ENCODE measurements around the gene BCAS1. TPM values are rescaled to one million over a fixed set of nuclear protein-coding genes. Genes with fewer than 3 reads are reported as not detected.

The BCAS1 gene
- total RNA-seq, 1 experiment from 2014 or later, result 3.1 TPM

DNA sequence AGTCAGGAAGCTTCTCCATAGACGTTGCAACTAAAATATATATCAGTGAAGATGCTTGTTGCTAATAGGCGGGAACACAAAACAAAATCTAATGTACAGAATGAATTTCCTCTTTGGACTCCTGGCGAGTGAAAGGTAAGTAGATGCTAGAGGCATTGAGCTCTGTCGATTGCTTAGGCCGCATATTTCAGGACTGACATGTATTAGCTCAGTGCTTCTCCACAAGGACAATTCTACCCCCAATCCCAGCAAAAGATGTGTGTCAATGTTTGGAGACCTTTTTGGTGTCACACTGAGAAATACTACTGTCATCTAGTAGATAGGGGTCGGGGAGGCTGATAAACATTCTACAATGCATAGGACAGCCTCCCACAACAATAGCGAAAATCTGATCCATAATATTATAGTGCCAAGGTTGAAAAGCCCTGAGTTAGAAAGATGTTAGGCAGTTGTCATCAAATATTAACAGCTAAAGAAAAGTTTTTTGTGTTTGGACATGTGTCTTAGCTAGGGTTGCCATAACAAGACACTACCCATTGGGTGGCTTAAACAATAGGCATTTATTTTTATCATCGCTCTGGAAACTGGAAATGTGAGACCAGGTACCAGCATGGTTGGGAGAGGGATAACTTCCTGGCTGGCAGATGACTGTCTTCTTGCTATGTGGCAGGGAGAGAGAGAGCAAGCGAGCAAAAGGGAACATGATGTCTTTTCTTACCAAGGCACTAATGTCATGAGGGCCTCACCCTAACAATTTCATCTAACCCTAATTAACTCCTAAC lies 48.0 kb upstream of the BCAS1 start:
- intact Hi-C loops (cut with micrococcal nuclease; ENCODE audit: unreplicated experiment) (no loop called here), in situ Hi-C loops (cut with HindIII; ENCODE audit: low pct_unique_long_range_greater_than_20kb, low sequenced_read_pairs) (no loop called here)
- Histone ChIP-seq H3K4me1 (ENCODE audit: control insufficient read depth, insufficient read depth, low read length) (0 out of 2 replicates have a peak, but pooled peaks cover 2% of the 10 kb centered on the region), H3K27ac (ENCODE audit: low read length) (no peak overlapping the region), H3K27me3 (ENCODE audit: control insufficient read depth, insufficient read depth, low read length) (no peaks in the 10 kb centered on the region), H3K9me3 (ENCODE audit: control insufficient read depth, insufficient read depth, low read depth, low read length) (no peaks in the 10 kb centered on the region), H3K4me3 (ENCODE audit: low read depth in 2 of 2, low read length in 2 of 2) (no peak overlapping the region), H3K36me3 (ENCODE audit: control insufficient read depth, insufficient read depth, low read length) (no peaks in the 10 kb centered on the region)
- DNase-seq (ENCODE audit: low read depth, low spot score), result no peak
- BruUV-seq (replicated peaks), result no TSS peak
- ChIA-PET POLR2A (no interaction called here), CTCF (no interaction called here)
- no peak for TF ChIP-seq TCF7L2 (IDR thresholded peaks at IDR 0.05; ENCODE audit: low read depth, low read length)
- no peak for TF ChIP-seq CTCF (IDR thresholded peaks at IDR 0.05)
- TF ChIP-seq, protein P1, sequence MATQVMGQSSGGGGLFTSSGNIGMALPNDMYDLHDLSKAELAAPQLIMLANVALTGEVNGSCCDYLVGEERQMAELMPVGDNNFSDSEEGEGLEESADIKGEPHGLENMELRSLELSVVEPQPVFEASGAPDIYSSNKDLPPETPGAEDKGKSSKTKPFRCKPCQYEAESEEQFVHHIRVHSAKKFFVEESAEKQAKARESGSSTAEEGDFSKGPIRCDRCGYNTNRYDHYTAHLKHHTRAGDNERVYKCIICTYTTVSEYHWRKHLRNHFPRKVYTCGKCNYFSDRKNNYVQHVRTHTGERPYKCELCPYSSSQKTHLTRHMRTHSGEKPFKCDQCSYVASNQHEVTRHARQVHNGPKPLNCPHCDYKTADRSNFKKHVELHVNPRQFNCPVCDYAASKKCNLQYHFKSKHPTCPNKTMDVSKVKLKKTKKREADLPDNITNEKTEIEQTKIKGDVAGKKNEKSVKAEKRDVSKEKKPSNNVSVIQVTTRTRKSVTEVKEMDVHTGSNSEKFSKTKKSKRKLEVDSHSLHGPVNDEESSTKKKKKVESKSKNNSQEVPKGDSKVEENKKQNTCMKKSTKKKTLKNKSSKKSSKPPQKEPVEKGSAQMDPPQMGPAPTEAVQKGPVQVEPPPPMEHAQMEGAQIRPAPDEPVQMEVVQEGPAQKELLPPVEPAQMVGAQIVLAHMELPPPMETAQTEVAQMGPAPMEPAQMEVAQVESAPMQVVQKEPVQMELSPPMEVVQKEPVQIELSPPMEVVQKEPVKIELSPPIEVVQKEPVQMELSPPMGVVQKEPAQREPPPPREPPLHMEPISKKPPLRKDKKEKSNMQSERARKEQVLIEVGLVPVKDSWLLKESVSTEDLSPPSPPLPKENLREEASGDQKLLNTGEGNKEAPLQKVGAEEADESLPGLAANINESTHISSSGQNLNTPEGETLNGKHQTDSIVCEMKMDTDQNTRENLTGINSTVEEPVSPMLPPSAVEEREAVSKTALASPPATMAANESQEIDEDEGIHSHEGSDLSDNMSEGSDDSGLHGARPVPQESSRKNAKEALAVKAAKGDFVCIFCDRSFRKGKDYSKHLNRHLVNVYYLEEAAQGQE (IDR thresholded peaks at IDR 0.05; ENCODE audit: insufficient read depth in 1 of 2, low read depth in 2 of 2, low read length in 1 of 2), result no peak
- TF ChIP-seq SIN3A (IDR thresholded peaks at IDR 0.05; ENCODE audit: borderline replicate concordance, insufficient read depth, low read depth, low read length), result no peak
- no peak for TF ChIP-seq POLR2AphosphoS5 (IDR thresholded peaks at IDR 0.05; ENCODE audit: low read depth, low read length)
- no peak for ATAC-seq

DNA sequence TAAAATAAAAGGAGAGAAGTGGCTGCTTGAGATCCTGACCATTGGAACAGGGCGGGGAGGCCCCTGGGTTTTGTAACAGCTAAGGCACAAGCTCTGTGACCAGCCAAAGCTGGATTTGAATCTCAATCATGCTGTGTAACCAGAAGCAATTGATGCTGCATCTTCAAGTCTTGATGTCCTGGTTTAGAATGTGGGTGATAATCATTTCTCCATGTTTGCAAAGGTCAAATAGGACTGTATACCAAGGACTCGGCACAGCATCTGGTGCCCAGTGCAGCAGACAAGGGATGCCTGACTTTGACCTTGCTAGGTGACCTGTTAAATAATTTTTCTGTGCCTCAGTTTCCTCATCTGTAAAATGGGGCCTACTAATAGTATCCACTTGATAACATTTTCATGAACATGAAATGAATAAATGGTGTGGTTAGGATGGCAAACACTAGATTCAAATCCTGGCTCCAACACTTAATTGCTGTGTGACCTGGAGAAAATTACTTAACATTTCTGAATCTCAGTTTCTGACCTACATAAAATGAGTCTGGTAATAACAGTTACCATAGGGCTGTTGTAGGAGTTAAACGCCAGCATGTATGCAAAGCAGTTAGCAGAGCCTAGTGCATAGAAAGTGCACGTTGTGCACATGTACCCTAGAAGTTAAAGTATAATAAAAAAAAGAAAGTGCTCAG lies 46.3 kb upstream of the BCAS1 start:
- Histone ChIP-seq H3K27me3 (ENCODE audit: control insufficient read depth, insufficient read depth, low read length) (no peaks in the 10 kb centered on the region), H3K36me3 (ENCODE audit: control insufficient read depth, insufficient read depth, low read length) (no peaks in the 10 kb centered on the region), H3K9me3 (ENCODE audit: control insufficient read depth, insufficient read depth, low read depth, low read length) (no peaks in the 10 kb centered on the region), H3K27ac (ENCODE audit: low read length) (no peak overlapping the region), H3K4me3 (ENCODE audit: low read depth in 2 of 2, low read length in 2 of 2) (no peak overlapping the region), H3K4me1 (ENCODE audit: control insufficient read depth, insufficient read depth, low read length) (0 out of 2 replicates have a peak, but pooled peaks cover 2% of the 10 kb centered on the region)
- DNase-seq (ENCODE audit: low read depth, low spot score), result no peak
- TF ChIP-seq TCF7L2 (IDR thresholded peaks at IDR 0.05; ENCODE audit: low read depth, low read length) (no peak), POLR2AphosphoS5 (IDR thresholded peaks at IDR 0.05; ENCODE audit: low read depth, low read length) (no peak), CTCF (IDR thresholded peaks at IDR 0.05) (no peak), SIN3A (IDR thresholded peaks at IDR 0.05; ENCODE audit: borderline replicate concordance, insufficient read depth, low read depth, low read length) (no peak)
- TF ChIP-seq, protein P1 (IDR thresholded peaks at IDR 0.05; ENCODE audit: insufficient read depth in 1 of 2, low read depth in 2 of 2, low read length in 1 of 2), result no peak
- BruUV-seq (replicated peaks), result no TSS peak
- intact Hi-C loops (cut with micrococcal nuclease; ENCODE audit: unreplicated experiment), result no loop called here
- CTCF ChIA-PET, result no interaction called here
- in situ Hi-C loops (cut with HindIII; ENCODE audit: low pct_unique_long_range_greater_than_20kb, low sequenced_read_pairs), result no loop called here
- POLR2A ChIA-PET, result interaction anchor here (0.6 kb wide), 2 partner anchors 10 to 92 kb away, joined by 3 to 5 read pairs; no protein-coding TSS in a partner anchor
- no peak for ATAC-seq

Measured in Panc1 (cell line).